GM12874 (cell line): ENCODE measurements around the gene MAGEB5.

Experiments
- CTCF ChIP-seq: IDR thresholded peaks from 2 replicates; pipeline ENCODE4 v1.5.1; 2011; ENCODE audit warnings: low read depth, mild to moderate bottlenecking, control low read depth, low read length, moderate library complexity; ENCODE audit not compliant: insufficient read depth

The MAGEB5 gene, protein sequence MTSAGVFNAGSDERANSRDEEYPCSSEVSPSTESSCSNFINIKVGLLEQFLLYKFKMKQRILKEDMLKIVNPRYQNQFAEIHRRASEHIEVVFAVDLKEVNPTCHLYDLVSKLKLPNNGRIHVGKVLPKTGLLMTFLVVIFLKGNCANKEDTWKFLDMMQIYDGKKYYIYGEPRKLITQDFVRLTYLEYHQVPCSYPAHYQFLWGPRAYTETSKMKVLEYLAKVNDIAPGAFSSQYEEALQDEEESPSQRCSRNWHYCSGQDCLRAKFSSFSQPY

GRCh38 chrX:26215869-26216268, at the start of gene MAGEB5:
MAGEB5 (plus strand) TSS chrX:26216169; CDS start chrX:26217302, 1,133 bp downstream.
- no peak for TF ChIP-seq CTCF

GRCh38 chrX:26192204-26192603, 23.8 kb upstream of the MAGEB5 start, which contains the start of gene MAGEB6:
MAGEB6 (plus strand) TSS chrX:26192440; CDS start chrX:26193847, 1,407 bp downstream.
- no peak for TF ChIP-seq CTCF

- TF ChIP-seq CTCF: no peak
Measured at GRCh38 chrX:26203561-26203960, 12.4 kb upstream of the MAGEB5 start.

DNA sequence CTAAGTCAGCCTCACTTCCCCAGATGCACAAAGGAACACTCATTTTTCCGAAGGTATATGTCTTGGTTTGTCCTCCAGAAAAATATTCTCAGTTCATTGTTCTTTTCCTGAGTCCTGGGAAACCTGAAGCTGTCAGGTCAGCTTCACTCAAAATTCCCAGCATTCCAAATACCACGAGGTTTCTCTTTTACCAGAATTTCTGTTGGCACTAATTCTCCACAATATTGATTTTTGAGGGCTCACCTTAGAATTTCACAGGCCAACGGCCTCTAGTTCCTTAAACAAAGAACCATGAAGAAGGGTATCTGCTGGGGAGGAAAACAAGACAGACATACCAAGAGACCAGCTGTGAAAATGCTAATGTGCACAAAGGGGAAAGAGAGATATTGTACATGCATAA, 8.0 kb upstream of the MAGEB5 start:
- no peak for TF ChIP-seq CTCF

GRCh38 chrX:26219351-26219750, 3.4 kb downstream of the MAGEB5 start:
- no peak for TF ChIP-seq CTCF

GRCh38 chrX:26234177-26234576, 18.2 kb downstream of the MAGEB5 start:
- TF ChIP-seq CTCF: no peak

- no peak for TF ChIP-seq CTCF
Measured at GRCh38 chrX:26253526-26253925, 37.6 kb downstream of the MAGEB5 start.
